PC-3 (cell line): ENCODE results near the gene DKKL1.

ENCODE experiments used
- CTCF ChIP-seq: fragments of 300-600 bp; sonication (generic); conservative IDR thresholded peaks from 2 replicates; pipeline ENCODE4 v1.5.1; 2017; ENCODE audit warnings: antibody characterized with exemption, low read depth, mild to moderate bottlenecking, low read length
- EZH2 ChIP-seq: fragments of 300-600 bp; sonication (generic); IDR thresholded peaks from one replicate; pipeline ENCODE4 v1.6.1; 2017; ENCODE audit warnings: antibody characterized with exemption, mild to moderate bottlenecking, low read length; ENCODE audit not compliant: unreplicated experiment
- EZH2phosphoT487 ChIP-seq: fragments of 300-600 bp; sonication (generic); IDR thresholded peaks from 2 replicates; pipeline ENCODE4 v1.6.1; 2018; ENCODE audit warnings: mild to moderate bottlenecking, antibody characterized with exemption, low read length, borderline replicate concordance

- TF ChIP-seq CTCF (no peak), EZH2 (no peak), EZH2phosphoT487 (no peak)
Measured at GRCh38 chr19:49338691-49339300, 24.9 kb upstream of the DKKL1 start.
